Measurements from ENCODE around the gene PBX4. TPM values are rescaled to one million over a fixed set of nuclear protein-coding genes. Genes with fewer than 3 reads are reported as not detected.

Gene PBX4
- total and polyA plus RNA-seq, 11 donors, result 0.43 to 0.69 (median 0.53) TPM; not detected in 8

DNA sequence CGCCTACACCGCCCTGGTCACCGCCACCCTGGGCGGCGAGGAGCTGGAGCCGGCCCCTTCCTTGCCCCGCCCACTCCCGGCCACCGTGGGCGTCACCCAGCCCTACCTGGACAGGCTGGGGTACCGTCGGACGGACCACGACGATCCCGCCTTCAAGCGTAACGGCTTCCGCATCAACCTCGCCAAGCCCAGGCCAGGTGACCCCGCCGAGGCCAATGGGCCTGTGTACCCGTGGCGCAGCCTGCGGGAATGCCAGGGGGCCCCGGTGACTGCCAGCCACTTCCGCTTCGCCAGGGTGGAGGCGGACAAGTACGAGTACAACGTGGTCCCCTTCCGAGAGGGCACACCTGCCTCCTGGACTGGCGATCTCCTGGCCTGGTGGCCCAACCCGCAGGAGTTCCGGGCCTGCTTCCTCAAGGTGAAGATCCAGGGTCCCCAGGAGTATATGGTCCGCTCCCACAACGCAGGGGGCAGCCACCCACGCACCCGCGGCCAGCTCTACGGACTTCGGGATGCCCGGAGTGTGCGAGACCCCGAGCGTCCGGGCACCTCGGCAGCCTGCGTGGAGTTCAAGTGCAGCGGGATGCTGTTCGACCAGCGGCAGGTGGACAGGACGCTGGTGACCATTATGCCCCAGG is 73.4 kb downstream of the PBX4 start:
- Histone ChIP-seq H3K4me1 (peaks cover 0 to 44% (median 11%) of the 10 kb centered on the region in 12 donors), H3K9me3 (no peaks in the 10 kb centered on the region), H3K27ac (no peak overlapping the region), H3K27me3 (peaks cover 12 to 63% (median 23%) of the 10 kb centered on the region in 9 donors), H3K36me3 (no peaks in the 10 kb centered on the region), H3K4me3 (no peak overlapping the region)
- 88 to 95% (median 94%) methylated on average over 39 to 53 of the region's 53 CpGs for WGBS, 4 donors
- DNase-seq (no peak), ATAC-seq (no peak)
- intact Hi-C loops (cut with DNase I), result no loop called here
- TF ChIP-seq, protein P1, sequence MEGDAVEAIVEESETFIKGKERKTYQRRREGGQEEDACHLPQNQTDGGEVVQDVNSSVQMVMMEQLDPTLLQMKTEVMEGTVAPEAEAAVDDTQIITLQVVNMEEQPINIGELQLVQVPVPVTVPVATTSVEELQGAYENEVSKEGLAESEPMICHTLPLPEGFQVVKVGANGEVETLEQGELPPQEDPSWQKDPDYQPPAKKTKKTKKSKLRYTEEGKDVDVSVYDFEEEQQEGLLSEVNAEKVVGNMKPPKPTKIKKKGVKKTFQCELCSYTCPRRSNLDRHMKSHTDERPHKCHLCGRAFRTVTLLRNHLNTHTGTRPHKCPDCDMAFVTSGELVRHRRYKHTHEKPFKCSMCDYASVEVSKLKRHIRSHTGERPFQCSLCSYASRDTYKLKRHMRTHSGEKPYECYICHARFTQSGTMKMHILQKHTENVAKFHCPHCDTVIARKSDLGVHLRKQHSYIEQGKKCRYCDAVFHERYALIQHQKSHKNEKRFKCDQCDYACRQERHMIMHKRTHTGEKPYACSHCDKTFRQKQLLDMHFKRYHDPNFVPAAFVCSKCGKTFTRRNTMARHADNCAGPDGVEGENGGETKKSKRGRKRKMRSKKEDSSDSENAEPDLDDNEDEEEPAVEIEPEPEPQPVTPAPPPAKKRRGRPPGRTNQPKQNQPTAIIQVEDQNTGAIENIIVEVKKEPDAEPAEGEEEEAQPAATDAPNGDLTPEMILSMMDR (IDR thresholded peaks at IDR 0.05), result no peak
- TF ChIP-seq POLR2A (IDR thresholded peaks at IDR 0.05), result no peak

DNA sequence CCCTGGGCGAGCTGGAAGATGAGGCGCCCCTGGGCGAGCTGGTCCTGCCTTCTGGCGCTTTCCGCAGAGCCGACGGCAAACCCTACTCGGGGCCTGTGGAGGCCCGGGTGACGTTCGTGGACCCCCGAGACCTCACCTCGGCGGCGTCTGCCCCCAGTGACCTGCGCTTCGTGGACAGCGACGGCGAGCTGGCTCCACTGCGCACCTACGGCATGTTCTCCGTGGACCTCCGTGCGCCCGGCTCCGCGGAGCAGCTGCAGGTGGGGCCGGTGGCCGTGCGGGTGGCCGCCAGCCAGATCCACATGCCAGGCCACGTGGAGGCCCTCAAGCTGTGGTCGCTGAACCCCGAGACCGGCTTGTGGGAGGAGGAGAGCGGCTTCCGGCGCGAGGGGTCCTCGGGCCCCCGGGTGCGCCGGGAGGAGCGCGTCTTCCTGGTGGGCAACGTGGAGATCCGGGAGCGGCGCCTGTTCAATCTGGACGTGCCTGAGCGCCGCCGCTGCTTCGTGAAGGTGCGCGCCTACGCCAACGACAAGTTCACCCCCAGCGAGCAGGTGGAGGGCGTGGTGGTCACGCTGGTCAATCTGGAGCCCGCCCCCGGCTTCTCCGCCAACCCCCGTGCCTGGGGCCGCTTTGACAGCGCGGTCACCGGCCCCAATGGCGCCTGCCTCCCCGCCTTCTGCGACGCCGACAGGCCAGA is 74.1 kb downstream of the PBX4 start:
- DNase-seq (no peak), ATAC-seq (no peak)
- Histone ChIP-seq H3K36me3 (no peaks in the 10 kb centered on the region), H3K9me3 (no peaks in the 10 kb centered on the region), H3K27ac (no peak overlapping the region), H3K27me3 (peaks cover 18 to 66% (median 23%) of the 10 kb centered on the region in 9 donors), H3K4me3 (no peak overlapping the region), H3K4me1 (peaks cover 0 to 42% (median 12%) of the 10 kb centered on the region in 12 donors)
- TF ChIP-seq POLR2A (IDR thresholded peaks at IDR 0.05), result no peak
- intact Hi-C loops (cut with DNase I), result no loop called here
- WGBS, 4 donors, result 88 to 95% (median 93%) methylated on average over 25 to 75 of the region's 75 CpGs

DNA sequence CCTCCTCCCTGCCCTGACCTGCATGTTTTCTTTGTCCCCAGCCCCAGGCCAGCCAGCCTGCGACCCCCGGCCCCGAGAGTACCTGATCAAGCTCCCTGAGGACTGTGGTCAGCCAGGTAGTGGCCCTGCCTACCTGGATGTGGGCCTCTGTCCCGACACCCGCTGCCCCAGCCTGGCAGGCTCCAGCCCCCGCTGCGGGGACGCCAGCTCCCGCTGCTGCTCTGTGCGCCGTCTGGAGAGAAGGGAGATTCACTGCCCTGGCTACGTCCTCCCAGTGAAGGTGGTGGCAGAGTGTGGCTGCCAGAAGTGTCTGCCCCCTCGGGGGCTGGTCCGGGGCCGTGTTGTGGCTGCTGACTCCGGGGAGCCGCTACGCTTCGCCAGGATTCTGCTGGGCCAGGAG is 74.8 kb downstream of the PBX4 start:
- Histone ChIP-seq H3K27ac (no peak overlapping the region), H3K36me3 (no peaks in the 10 kb centered on the region), H3K27me3 (peaks cover 22 to 74% (median 24%) of the 10 kb centered on the region in 9 donors), H3K4me1 (peaks cover 0 to 45% (median 13%) of the 10 kb centered on the region in 12 donors), H3K9me3 (no peaks in the 10 kb centered on the region), H3K4me3 (no peak overlapping the region)
- ATAC-seq (no peak), DNase-seq (no peak)
- intact Hi-C loops (cut with DNase I), result no loop called here
- TF ChIP-seq, protein P1 (IDR thresholded peaks at IDR 0.05), result no peak
- TF ChIP-seq POLR2A (IDR thresholded peaks at IDR 0.05), result no peak
- WGBS, 4 donors, result 89 to 93% (median 92%) methylated on average over 11 to 19 of the region's 19 CpGs

DNA sequence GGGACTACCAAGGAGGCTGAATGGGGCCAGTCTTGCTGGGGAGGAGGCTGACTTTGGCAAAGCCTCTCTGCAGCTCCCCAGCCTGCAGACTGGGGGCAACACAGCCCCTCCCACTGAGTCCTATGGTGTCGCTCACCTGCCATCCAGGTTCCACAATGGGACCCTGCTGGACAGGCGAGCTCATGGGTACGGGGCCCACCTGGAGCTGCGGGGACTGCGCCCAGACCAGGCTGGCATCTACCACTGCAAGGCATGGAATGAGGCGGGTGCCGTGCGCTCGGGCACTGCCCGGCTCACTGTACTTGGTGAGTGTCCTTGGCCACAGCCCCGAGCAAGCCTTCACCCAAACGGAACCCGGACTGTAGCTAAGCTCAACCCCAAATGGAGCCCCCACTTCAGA is 75.4 kb downstream of the PBX4 start:
- DNase-seq, result no peak

More for the DNA sequence above, 75.4 kb downstream of the PBX4 start:
- no peak overlapping the region for H3K4me3 ChIP-seq
- peaks cover 3 to 46% (median 17%) of the 10 kb centered on the region in 12 donors for H3K4me1 ChIP-seq
- intact Hi-C loops (cut with DNase I), result no loop called here
- peaks cover 23 to 79% (median 29%) of the 10 kb centered on the region in 9 donors for H3K27me3 ChIP-seq
- WGBS, 4 donors, result 89 to 95% (median 95%) methylated on average over 13 of the region's 13 CpGs
- TF ChIP-seq, protein P1 (IDR thresholded peaks at IDR 0.05), result no peak
- TF ChIP-seq POLR2A (IDR thresholded peaks at IDR 0.05), result no peak
- no peaks in the 10 kb centered on the region for H3K36me3 ChIP-seq
- ATAC-seq, result no peak
- no peaks in the 10 kb centered on the region for H3K9me3 ChIP-seq
- no peak overlapping the region for H3K27ac ChIP-seq

All from heart left ventricle (tissue), 16 donors.